Testis (tissue), 2 donors: ENCODE data around the gene MAPK1.

Experiments
- POLR2A ChIP-seq: fragments of 450-650 bp; IDR thresholded peaks from one replicate; pipeline ENCODE4 v1.6.1; 2017; ENCODE audit warnings: antibody characterized with exemption, mild to moderate bottlenecking, moderate library complexity
- TF ChIP-seq, protein P1 (sequence below), 3 experiments: fragments of 450-650 bp in 2 of 3; fragments of 200-600 bp in 1 of 3; sonication (generic) in 1 of 3; IDR thresholded peaks; one replicate each; pipeline ENCODE4 v1.5.1; 2016 to 2019; ENCODE audit warnings: antibody characterized with exemption in 3 of 3, mild to moderate bottlenecking in 2 of 3, moderate library complexity in 1 of 3

DNA sequence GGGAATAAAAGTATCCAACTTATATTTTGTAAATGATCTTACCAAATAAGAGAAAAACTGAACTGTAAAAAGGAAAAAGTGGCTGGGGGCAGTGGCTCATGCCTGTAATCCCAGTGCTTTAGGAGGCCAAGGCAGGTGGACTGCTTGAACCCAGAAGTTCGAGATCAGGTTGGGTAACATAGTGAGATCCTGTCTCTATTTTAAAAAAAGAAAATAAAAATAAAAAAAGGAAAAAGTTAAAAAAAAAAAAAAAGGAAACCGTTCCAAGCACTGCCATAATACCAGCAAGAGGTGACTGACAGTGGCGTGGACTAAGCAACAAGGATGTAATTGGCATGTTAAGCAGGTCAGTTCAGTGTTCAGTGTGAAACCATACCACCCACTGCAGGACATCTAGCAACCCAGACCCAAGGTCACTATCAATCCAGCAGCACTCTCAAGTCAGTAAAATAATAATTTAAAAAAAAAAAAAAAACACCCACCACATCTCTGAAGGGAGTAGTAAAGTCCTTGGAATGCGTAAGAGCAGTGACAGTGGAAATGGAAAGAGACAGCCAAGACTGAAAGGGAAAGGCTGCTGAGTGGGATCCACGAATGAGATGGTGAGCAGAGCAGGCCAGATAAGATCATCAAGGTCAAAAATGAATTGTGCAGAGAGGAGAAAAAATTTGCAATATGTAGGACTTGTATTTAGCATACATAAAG, 43.6 kb downstream of the MAPK1 start:
- TF ChIP-seq, protein P1, sequence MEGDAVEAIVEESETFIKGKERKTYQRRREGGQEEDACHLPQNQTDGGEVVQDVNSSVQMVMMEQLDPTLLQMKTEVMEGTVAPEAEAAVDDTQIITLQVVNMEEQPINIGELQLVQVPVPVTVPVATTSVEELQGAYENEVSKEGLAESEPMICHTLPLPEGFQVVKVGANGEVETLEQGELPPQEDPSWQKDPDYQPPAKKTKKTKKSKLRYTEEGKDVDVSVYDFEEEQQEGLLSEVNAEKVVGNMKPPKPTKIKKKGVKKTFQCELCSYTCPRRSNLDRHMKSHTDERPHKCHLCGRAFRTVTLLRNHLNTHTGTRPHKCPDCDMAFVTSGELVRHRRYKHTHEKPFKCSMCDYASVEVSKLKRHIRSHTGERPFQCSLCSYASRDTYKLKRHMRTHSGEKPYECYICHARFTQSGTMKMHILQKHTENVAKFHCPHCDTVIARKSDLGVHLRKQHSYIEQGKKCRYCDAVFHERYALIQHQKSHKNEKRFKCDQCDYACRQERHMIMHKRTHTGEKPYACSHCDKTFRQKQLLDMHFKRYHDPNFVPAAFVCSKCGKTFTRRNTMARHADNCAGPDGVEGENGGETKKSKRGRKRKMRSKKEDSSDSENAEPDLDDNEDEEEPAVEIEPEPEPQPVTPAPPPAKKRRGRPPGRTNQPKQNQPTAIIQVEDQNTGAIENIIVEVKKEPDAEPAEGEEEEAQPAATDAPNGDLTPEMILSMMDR (IDR thresholded peaks at IDR 0.05): no peak
- TF ChIP-seq POLR2A: no peak
